GM12878 (cell line): ENCODE results near the gene PRR18. TPM values are rescaled to one million over a fixed set of nuclear protein-coding genes. Genes with fewer than 3 reads are reported as not detected.

Experiments
- ATF2 ChIP-seq: IDR thresholded peaks from 2 replicates; pipeline ENCODE4 v1.6.1; 2012; ENCODE audit warnings: low read length, inconsistent platforms
- BACH1 ChIP-seq: fragments of 450-650 bp; IDR thresholded peaks from 2 replicates; pipeline ENCODE4 v1.6.1; 2017; ENCODE audit warnings: mild to moderate bottlenecking, borderline replicate concordance
- CUX1 ChIP-seq: IDR thresholded peaks from 2 replicates; pipeline ENCODE4 v1.6.1; 2012; ENCODE audit warnings: improper control_type of control experiment, low read depth, low read length; ENCODE audit not compliant: insufficient replicate concordance
- EED ChIP-seq: sonication (generic); IDR thresholded peaks from 2 replicates; pipeline ENCODE4 v1.6.1; 2016; ENCODE audit warnings: antibody characterized with exemption, low read depth
- ESRRA ChIP-seq: IDR thresholded peaks from 2 replicates; pipeline ENCODE4 v1.6.1; 2012; ENCODE audit warnings: mild to moderate bottlenecking, low read length, improper control_type of control experiment
- GATAD2B ChIP-seq: fragments of 450-650 bp; conservative IDR thresholded peaks from 2 replicates; pipeline ENCODE4 v1.6.1; 2017; ENCODE audit warnings: low read depth, mild to moderate bottlenecking, moderate library complexity
- IRF4 ChIP-seq: IDR thresholded peaks from 2 replicates; pipeline ENCODE4 v1.6.1; 2011; ENCODE audit warnings: low read depth, low read length
- MAX ChIP-seq: IDR thresholded peaks from 2 replicates; pipeline ENCODE4 v1.6.1; 2012; ENCODE audit warnings: low read depth, low read length, improper control_type of control experiment
- MYC ChIP-seq: IDR thresholded peaks from 2 replicates; pipeline ENCODE4 v1.6.1; 2011; ENCODE audit warnings: mild to moderate bottlenecking, low read length, moderate library complexity, inconsistent platforms; ENCODE audit not compliant: insufficient read depth, insufficient replicate concordance, insufficient read length, severe bottlenecking
- NFIC ChIP-seq: IDR thresholded peaks from 2 replicates; pipeline ENCODE4 v1.6.1; 2012; ENCODE audit warnings: low read depth, mild to moderate bottlenecking, inconsistent platforms, low read length, moderate library complexity
- NR2C1 ChIP-seq: fragments of 450-650 bp; IDR thresholded peaks from 2 replicates; pipeline ENCODE4 v1.6.1; 2017; ENCODE audit warnings: antibody characterized with exemption, mild to moderate bottlenecking, moderate library complexity
- POLR2A ChIP-seq: IDR thresholded peaks from 2 replicates; pipeline ENCODE4 v1.6.1; 2011; ENCODE audit warnings: low read depth, mild to moderate bottlenecking, low read length
- POLR2AphosphoS5 ChIP-seq: IDR thresholded peaks from 2 replicates; pipeline ENCODE4 v1.6.1; 2011; ENCODE audit warnings: mild to moderate bottlenecking, low read length, inconsistent platforms
- RELA ChIP-seq: fragments of 450-650 bp; IDR thresholded peaks from 2 replicates; pipeline ENCODE4 v1.8.0; 2014; ENCODE audit warnings: borderline replicate concordance; ENCODE audit not compliant: partially characterized antibody
- REST ChIP-seq: IDR thresholded peaks from 2 replicates; pipeline ENCODE4 v1.6.1; 2012; ENCODE audit warnings: mild to moderate bottlenecking, low read depth, low read length
- RUNX3 ChIP-seq: IDR thresholded peaks from 2 replicates; pipeline ENCODE4 v1.6.1; 2012; ENCODE audit warnings: low read length, inconsistent platforms
- ZBTB4 ChIP-seq: fragments of 450-650 bp; formaldehyde crosslinking; IDR thresholded peaks from 2 replicates; pipeline ENCODE4 v1.4.0; 2022; ENCODE audit warnings: mild to moderate bottlenecking, moderate library complexity
- ZNF24 ChIP-seq: fragments of 450-650 bp; IDR thresholded peaks from 2 replicates; pipeline ENCODE4 v1.6.1; 2017; ENCODE audit warnings: antibody characterized with exemption, mild to moderate bottlenecking
- polyA plus RNA-seq, 11 experiments: library from polyadenylated mRNA; depleted of rRNA in 4 of 11; unstranded in 6 of 11; stranded (reverse) in 5 of 11; fragments of >200 nt; fragmentation: Nextera tagmentation in 4 of 11; fragmentation: Illumina TruSeq in 1 of 11; extraction: Ambion mirVana in 4 of 11; extraction: Trizol in 1 of 11; gene quantifications; 1 replicate in 1 of 11; 2 replicates in 10 of 11; pipeline versions ENCODE4 v1.2.1 to v1.2.3, GENCODE V29; 2011 to 2016; ENCODE audit warnings: inconsistent platforms in 2 of 11, missing spikeins in 2 of 11, low read depth in 1 of 11
- total RNA-seq, 4 experiments: library from RNA; depleted of rRNA in 3 of 4; stranded (reverse); fragments of >200 nt in 3 of 4; fragmentation: Illumina TruSeq in 1 of 4; extraction: Trizol in 1 of 4; gene quantifications; 2 replicates each; pipeline versions ENCODE4 v1.2.1 to v1.2.3, GENCODE V29; 2013 to 2021

PRR18 gene
- total and polyA plus RNA-seq, 10 of the 15 experiments (the other 5 are each of a cell fraction or from before 2014, with no cell fraction given): 0.13 to 8.2 (median 1.6) TPM

- no peak for TF ChIP-seq BACH1
- TF ChIP-seq RUNX3: peak; percentile 73
- TF ChIP-seq POLR2AphosphoS5: peak; percentile 42; the same call in 1 of the 2 replicates
- peak; percentile 68; the same call in 1 of the 2 replicates for TF ChIP-seq ATF2
- no peak for TF ChIP-seq MAX
- peak; percentile 62; the same call in 1 of the 2 replicates for TF ChIP-seq NFIC
- TF ChIP-seq EED: peak; percentile 94
- TF ChIP-seq NR2C1: no peak
- TF ChIP-seq GATAD2B: 0 out of 2 replicates have a peak, but pooled peaks have one; percentile 30
- TF ChIP-seq ESRRA: no peak
- peak; percentile 56 for TF ChIP-seq POLR2A
- no peak for TF ChIP-seq MYC
- no peak for TF ChIP-seq ZBTB4 (CRISPR knock-in tag)
- no peak for TF ChIP-seq REST
- peak; percentile 38 for TF ChIP-seq RELA
- TF ChIP-seq IRF4: 0 out of 2 replicates have a peak, but pooled peaks have one; percentile 17
- no peak for TF ChIP-seq CUX1
- peak; percentile 66 for TF ChIP-seq ZNF24
These were observed 21.3 kb downstream of the PRR18 start (continued) for GRCh38 chr6:166286839-166287271.
